T-helper 1 cell treated with Interleukin-12 subunit alpha and Interleukin-12 subunit beta and Interleukin-4 antibody, amounts not matched to agents 30 μg/mL and 1 μg/mL, for 36 hours (primary cell): ENCODE results near the gene PPM1F.

Source experiments
- H3K27ac Mint-ChIP-seq: one replicate; pipeline ENCODE4 v1.8.0; 2021; ENCODE audit warnings: mild to moderate bottlenecking, mixed read lengths
- H3K27me3 Mint-ChIP-seq: one replicate; pipeline ENCODE4 v1.8.0; 2021; ENCODE audit warnings: low read depth, mixed read lengths
- H3K36me3 Mint-ChIP-seq: one replicate; pipeline ENCODE4 v1.8.0; 2021; ENCODE audit warnings: low read depth, mixed read lengths
- H3K4me1 Mint-ChIP-seq: one replicate; pipeline ENCODE4 v1.8.0; 2021; ENCODE audit warnings: low read depth, mixed read lengths
- H3K4me3 Mint-ChIP-seq: one replicate; pipeline ENCODE4 v1.8.0; 2021; ENCODE audit warnings: mild to moderate bottlenecking, moderate library complexity, mixed read lengths
- H3K9me3 Mint-ChIP-seq: one replicate; pipeline ENCODE4 v1.8.0; 2021; ENCODE audit warnings: mixed read lengths

PPM1F gene

DNA sequence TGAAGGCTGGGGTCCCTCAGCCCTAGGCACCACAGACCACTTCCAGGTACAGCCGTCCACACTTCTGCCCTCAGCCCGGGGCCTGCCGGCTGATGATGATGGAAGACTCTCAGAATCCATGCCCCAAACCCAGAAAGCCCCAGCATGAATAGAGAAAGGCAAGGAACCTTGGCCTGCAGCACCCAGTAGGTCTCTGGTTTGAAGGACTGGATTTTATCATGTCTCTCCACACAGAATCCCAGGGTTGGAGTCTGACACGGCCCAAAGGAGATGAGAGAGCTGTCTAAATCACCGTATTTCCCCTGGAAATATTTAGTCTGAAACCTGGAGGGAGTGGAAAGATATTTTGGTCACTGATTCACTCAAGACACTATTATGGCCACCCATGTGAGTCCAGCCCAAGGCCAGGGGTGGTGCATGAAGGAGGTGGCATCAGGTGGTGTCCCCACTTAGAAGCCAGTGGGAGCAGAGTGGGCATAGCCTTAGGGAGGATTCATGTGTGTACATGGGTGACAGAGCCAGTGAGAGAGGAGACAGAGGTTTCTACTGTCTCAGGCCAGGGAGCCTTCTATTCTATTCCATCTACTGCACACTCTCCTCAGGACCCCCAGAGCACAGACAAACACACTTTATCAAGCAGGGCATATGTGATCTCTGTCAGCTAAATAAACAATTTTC lies 15.9 kb upstream of the PPM1F start:
- peaks cover 18% of the 10 kb centered on the region for H3K36me3 Mint-ChIP-seq
- H3K4me1 Mint-ChIP-seq = peaks cover 1% of the 10 kb centered on the region
- H3K27me3 Mint-ChIP-seq = no peaks in the 10 kb centered on the region
- no peaks in the 10 kb centered on the region for H3K9me3 Mint-ChIP-seq
- no peak overlapping the region for H3K27ac Mint-ChIP-seq
- no peak overlapping the region for H3K4me3 Mint-ChIP-seq

DNA sequence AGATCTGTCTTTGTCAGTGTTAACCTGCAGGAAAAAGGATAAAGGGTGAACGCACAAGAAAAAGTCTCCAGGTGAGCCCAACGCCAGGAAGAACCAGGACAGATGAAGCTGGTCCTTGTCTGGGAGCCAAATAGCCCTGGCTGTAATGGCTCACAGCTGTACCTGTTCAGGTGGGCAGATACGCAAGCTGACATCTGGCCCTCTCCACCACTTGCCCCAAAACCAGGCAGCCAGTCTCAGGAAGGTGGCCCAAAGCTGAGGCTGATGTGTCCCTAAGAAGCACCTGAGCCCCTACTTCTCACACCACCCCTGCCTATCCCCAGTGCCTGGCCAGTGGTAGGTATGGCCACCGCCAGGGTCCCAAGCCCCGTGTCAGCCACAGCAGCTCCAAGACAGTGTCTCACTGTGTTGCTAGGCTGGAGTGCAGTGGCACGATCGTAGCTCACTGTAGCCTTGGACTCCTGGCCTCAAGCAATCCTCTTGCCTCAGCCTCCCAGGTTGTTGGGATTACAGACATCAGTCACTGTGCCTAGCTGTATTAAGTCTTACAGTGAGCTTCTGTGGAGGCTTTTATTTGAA lies 15.1 kb upstream of the PPM1F start:
- peaks cover 1% of the 10 kb centered on the region for H3K4me1 Mint-ChIP-seq
- H3K36me3 Mint-ChIP-seq = peaks cover 23% of the 10 kb centered on the region
- no peaks in the 10 kb centered on the region for H3K9me3 Mint-ChIP-seq
- H3K27ac Mint-ChIP-seq = no peak overlapping the region
- no peaks in the 10 kb centered on the region for H3K27me3 Mint-ChIP-seq
- no peak overlapping the region for H3K4me3 Mint-ChIP-seq

DNA sequence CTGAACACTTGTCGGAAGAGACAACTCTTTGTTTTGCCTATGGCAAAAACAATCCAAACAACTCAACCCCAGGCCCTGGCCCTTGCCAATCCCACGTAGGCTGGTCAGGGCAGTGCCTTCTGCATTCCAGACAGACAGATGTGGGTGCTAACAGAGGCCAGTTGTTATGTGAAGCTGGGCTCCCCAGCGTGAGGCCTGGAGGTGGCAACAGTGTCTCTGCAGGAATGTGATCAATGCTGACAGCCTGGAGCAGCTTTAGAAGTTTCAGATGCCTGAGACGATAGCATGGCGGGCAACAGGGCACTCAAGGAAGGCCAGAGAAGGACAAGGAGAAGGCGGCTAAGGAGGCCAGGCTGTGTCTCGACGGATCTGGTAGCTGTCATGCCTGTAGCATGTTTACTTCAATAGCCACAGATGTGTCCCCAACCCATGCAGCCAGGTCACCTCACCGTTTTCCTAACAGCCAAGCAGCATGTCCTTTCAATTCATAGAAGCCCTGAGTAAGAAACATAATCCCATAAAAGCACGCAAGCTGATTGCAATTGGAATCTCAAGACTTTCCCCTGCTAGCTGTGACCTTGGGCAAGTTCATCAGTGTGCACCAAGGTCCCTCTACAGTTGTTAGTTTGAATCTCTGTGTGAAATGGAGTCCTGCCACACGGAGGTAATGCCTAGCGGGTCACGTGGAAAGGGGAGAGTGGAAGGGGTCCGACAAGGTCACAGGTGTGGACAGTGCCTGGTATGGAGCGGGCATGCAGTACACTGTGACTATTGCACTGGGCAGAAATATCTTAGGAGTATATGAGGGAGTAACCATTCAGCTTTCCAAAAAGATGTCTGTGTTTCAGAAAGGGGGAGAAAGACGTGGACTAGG lies 14.2 kb upstream of the PPM1F start:
- H3K27ac Mint-ChIP-seq = no peak overlapping the region
- no peaks in the 10 kb centered on the region for H3K27me3 Mint-ChIP-seq
- no peaks in the 10 kb centered on the region for H3K9me3 Mint-ChIP-seq
- H3K4me3 Mint-ChIP-seq = no peak overlapping the region
- peaks cover 1% of the 10 kb centered on the region for H3K4me1 Mint-ChIP-seq
- H3K36me3 Mint-ChIP-seq = peaks cover 26% of the 10 kb centered on the region

DNA sequence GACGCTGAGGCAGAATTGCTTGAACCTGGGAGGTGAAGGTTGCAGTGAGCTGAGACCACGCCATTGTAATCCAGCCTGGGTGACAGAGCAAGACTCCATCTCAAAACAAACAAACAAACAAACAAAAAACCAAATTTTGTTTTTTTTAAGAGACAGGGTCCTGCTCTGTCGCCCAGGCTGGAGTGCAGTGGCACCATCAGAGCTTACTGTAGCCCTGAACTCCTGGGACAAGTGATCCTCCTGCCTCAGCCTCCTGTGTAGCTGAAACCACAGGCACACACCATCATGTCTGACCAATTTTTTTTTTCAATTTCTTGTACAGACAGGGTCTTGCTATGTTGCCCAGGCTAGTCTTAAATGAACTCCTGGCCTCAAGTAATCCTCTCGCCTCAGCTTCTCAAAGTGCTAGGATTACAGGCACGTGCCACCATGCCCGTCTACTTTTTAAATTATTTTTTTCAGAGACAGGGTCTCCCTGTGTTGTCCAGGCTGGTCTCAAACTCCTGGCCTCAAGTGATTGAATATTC lies 13.2 kb upstream of the PPM1F start:
- Mint-ChIP-seq H3K4me1 (peaks cover 1% of the 10 kb centered on the region), H3K27ac (no peak overlapping the region), H3K9me3 (no peaks in the 10 kb centered on the region), H3K4me3 (no peak overlapping the region), H3K27me3 (no peaks in the 10 kb centered on the region), H3K36me3 (peaks cover 23% of the 10 kb centered on the region)

DNA sequence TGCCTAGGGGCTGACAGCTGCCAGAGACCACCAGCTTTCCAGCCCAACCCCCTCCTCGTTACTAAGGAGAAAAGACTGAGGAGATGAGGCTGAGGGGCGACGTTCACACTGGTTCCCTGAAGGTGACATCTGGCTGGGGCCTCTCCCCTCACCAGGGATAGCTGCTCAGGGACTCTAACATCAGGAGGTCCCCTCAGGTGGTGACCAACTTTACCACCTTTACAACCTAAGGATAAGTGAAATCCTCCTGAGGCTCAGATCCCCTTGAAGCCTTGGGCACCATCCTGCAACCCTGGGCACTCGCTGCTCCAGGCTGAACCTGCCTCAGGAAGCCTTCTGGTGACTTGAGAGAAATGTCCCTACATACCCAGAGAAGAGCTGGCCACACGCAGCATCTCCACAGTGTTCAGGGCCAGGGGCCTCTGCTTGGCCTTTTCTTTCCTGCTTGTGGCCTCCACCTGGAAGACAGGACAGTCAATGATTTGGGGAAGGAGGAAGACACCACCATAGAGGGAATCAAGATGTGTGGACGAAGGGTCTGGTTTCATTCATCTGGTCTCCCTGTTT lies 12.4 kb upstream of the PPM1F start:
- H3K27ac Mint-ChIP-seq = no peak overlapping the region
- no peak overlapping the region for H3K4me3 Mint-ChIP-seq
- peaks cover 20% of the 10 kb centered on the region for H3K36me3 Mint-ChIP-seq

DNA sequence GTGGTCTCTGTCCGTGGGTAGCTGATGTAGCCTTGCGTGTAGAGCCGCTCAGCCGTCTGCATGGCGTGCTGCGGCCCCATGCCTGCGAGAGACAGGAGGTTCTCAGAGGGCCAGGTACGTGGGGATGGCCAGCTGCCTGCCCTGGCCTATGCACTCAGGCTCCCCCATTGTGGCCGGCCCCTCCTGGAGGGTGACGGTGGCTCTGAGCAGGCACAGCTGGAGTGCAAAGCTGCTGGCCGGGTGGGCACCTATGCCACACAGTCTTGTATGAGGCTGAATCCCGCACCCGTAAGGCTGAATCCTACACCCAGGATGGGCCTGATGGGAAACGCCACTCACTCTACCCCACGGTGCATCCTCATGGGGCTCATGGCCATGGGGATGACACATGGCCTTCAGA lies 11.6 kb upstream of the PPM1F start:
- H3K9me3 Mint-ChIP-seq = no peaks in the 10 kb centered on the region
- no peaks in the 10 kb centered on the region for H3K27me3 Mint-ChIP-seq
- peaks cover 20% of the 10 kb centered on the region for H3K36me3 Mint-ChIP-seq
- no peak overlapping the region for H3K4me3 Mint-ChIP-seq
- peaks cover 1% of the 10 kb centered on the region for H3K4me1 Mint-ChIP-seq
- H3K27ac Mint-ChIP-seq = no peak overlapping the region

More for the DNA sequence above, 12.4 kb upstream of the PPM1F start:
- H3K4me1 Mint-ChIP-seq = peaks cover 1% of the 10 kb centered on the region
- H3K9me3 Mint-ChIP-seq = no peaks in the 10 kb centered on the region
- no peaks in the 10 kb centered on the region for H3K27me3 Mint-ChIP-seq

DNA sequence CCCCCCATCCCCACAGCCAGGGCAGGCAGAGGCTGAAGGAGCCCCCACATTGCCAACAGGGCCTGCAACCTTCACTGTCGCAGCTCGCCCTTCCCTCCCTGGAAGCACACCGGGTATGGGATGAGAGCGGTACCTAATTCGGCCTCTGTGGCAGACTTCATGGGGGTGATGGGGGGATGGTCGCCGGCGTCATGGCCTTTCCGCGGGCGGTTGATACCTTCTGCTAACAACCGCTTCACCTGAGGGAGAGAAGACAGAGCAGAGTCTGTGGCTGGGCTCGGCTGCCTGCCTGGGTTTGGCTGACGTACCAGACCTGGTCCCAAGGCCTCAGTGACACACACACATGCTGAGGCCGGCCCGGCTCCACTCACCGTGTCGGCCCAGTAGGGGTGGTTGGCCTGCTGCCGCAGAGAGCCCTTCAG lies 11.2 kb upstream of the PPM1F start:
- peaks cover 1% of the 10 kb centered on the region for H3K4me1 Mint-ChIP-seq
- H3K27ac Mint-ChIP-seq = no peak overlapping the region
- no peaks in the 10 kb centered on the region for H3K27me3 Mint-ChIP-seq
- no peaks in the 10 kb centered on the region for H3K9me3 Mint-ChIP-seq
- peaks cover 20% of the 10 kb centered on the region for H3K36me3 Mint-ChIP-seq
- H3K4me3 Mint-ChIP-seq = no peak overlapping the region

DNA sequence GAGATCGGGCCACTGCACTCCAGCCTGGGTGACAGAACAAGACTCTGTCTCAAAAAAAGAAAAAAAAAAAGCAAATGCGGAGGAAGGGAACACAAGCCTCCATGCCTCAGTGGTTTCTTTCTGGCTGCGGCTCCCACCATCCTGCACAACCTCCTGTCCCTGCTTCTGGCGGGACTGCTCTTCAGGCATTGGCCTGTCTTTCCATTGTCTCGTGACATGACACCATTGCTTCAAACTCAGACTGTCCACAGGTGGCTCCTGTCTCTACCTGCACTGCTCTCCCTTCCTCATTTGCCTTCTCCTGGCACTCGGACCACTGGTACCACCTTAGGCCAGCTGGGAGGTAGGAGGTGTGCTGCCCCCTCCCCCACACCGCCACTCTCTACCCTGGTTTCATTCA lies 10.6 kb upstream of the PPM1F start:
- Mint-ChIP-seq H3K27me3 (no peaks in the 10 kb centered on the region), H3K4me3 (no peak overlapping the region), H3K9me3 (no peaks in the 10 kb centered on the region), H3K36me3 (peaks cover 20% of the 10 kb centered on the region), H3K4me1 (peaks cover 1% of the 10 kb centered on the region), H3K27ac (no peak overlapping the region)

DNA sequence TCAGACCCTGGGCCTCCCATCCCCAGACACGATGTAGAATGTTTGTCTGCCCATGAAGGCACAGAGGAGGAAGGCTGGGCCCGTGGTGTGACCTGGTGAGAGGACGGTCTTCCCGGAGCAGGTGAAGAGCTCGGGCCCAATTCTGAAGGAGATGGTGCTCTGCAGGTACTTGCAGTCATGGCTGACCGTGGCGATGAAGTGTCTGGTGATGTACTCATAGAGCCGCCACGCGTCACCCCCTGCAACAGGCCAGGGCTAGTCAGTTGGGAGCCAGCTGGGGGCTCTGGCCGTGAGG lies 10.0 kb upstream of the PPM1F start:
- H3K4me1 Mint-ChIP-seq = peaks cover 1% of the 10 kb centered on the region
- no peaks in the 10 kb centered on the region for H3K9me3 Mint-ChIP-seq
- no peaks in the 10 kb centered on the region for H3K27me3 Mint-ChIP-seq
- H3K27ac Mint-ChIP-seq = no peak overlapping the region
- no peak overlapping the region for H3K4me3 Mint-ChIP-seq
- H3K36me3 Mint-ChIP-seq = peaks cover 20% of the 10 kb centered on the region

DNA sequence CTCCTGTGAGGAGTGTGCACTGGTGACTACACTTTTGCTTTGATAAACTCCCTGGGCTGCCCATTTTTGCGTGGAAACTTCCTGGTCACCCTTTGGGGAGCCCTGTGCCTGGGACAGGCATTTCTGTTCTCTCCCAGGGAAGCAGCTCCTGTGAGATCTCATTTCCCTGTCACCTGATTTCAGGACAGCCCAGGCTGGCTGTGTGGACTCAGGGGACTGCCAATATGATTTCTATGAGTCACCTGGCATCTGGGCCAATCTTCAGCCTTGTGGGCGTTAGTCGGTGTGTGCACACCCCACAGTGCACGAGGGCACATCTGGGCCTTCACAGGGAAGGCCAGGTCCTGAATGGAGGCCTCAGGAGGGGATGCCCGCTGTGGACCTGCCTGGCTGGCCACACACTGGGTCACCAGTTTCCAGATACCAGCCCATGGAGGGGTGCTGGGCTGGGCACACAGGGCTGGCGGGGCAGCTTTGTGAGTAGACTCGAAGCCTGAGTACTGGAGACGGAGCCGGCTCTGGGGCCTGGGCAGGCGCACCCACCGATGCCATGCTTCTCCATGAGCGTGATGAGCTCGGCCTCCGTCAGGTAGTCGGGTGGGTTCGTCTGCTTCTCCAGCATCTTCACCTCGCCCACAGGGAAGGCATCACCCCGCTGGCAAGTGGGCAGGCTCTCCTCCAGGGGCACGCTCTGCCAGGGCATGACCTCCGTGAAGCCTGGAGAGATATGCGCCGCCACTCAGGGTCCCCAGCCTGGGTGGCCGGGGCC lies 9.4 kb upstream of the PPM1F start:
- Mint-ChIP-seq H3K4me1 (no peaks in the 10 kb centered on the region), H3K27me3 (no peaks in the 10 kb centered on the region), H3K36me3 (peaks cover 17% of the 10 kb centered on the region), H3K27ac (no peak overlapping the region), H3K9me3 (no peaks in the 10 kb centered on the region), H3K4me3 (no peak overlapping the region)

DNA sequence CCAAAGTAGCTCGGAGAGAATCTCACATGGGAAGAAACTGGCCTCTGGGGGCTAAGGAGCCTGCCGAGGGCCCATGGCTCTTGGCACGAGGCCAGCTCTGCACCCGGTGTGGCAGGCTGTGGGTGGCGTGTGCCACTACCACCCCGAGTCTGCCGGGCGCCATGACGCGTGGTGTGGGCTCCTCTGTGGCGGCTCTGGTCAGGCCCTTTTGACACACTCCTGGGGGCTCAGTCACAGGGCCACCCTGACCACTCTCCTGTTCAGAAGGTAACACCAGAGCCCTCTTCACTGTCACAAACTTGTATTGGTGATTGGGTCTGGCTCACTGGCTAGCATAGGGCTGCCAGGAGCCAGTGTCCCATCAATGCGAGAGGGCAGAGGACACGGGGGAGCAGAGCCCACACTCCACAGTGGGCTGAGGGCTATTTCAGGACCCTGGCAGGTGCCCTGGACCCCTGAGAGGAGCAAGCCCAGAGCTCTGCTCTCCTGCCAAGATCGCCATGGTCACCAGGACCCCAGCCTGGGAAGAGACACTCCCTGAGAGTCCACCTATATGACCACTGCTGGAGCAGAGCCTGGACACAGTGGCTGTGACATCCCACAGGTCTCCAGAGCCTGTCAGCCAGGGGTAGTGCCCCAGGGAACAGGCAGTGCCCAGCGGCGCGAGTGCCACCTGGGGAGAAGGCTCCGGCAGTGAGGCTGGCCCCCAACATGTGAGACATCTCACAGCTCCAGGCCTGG lies 8.6 kb upstream of the PPM1F start:
- H3K4me3 Mint-ChIP-seq = no peak overlapping the region
- no peak overlapping the region for H3K27ac Mint-ChIP-seq
- no peaks in the 10 kb centered on the region for H3K27me3 Mint-ChIP-seq
- no peaks in the 10 kb centered on the region for H3K4me1 Mint-ChIP-seq
- H3K36me3 Mint-ChIP-seq = peaks cover 14% of the 10 kb centered on the region
- H3K9me3 Mint-ChIP-seq = no peaks in the 10 kb centered on the region

DNA sequence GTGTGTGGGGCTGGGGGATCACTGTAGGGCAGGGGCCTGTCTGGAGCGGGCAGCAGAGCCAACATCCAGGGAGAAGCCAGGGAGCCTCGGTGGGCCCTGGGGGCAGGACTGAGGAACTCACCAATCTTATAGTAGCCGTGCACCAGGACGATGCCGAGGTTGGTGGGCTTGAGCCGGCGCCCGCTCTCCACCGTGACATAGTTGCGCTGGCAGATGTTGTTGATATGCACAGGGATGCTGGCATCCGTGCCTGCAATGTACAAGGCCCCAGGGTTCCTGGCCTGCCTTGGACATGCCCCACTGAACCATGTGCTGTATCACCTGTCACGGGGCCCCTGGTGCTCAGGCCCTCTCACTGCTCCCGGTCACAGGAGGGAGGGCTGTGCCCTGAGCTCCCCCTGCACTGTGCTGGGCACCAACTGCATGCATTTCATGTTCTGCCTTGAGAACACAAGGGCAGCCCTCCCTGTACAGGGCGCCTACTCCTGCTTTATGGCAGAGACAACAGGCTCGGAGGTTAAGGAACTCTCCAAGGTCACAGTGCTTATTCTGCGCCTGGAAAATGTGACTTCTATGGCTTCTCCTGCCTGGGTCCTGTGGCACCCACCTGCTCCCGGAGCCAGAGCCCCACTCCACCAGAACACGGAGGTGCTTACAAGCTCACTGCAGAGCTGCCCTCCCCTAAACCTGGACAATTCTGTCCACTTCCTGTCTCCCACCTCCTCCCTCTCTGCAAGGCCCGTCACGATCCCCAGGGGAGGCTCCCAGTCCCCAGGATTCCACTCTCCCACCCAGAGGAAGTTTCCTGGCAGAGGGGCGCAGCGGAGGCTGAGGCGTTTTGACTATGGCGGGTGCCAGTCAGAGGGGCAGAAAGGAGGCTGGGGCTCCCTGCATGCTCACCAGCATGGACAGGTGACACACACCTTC lies 7.8 kb upstream of the PPM1F start:
- H3K36me3 Mint-ChIP-seq = peaks cover 14% of the 10 kb centered on the region
- H3K27me3 Mint-ChIP-seq = no peaks in the 10 kb centered on the region
- H3K9me3 Mint-ChIP-seq = no peaks in the 10 kb centered on the region
- H3K27ac Mint-ChIP-seq = no peak overlapping the region
- no peaks in the 10 kb centered on the region for H3K4me1 Mint-ChIP-seq
- no peak overlapping the region for H3K4me3 Mint-ChIP-seq
